H1 (cell line): ENCODE data around the gene CDC45. TPM values are rescaled to one million over a fixed set of nuclear protein-coding genes. Genes with fewer than 3 reads are reported as not detected.

Experiments
- CTCF ChIA-PET: fragments of 300-600 bp; sonication (Branson Sonifier 250); formaldehyde crosslinking; loops from one replicate; lab custom pipeline; 2021; ENCODE audit not compliant: partially characterized antibody; lab: Charles Lee
- POLR2A ChIA-PET: fragments of 300-600 bp; sonication (Branson Sonifier 250); formaldehyde crosslinking; loops from one replicate; lab custom pipeline; 2021; ENCODE audit warnings: inconsistent platforms; ENCODE audit not compliant: partially characterized antibody; lab: Charles Lee
- DNase-seq, 2 experiments: peaks; one replicate each; pipeline versions ENCODE4 v3.0.0 to v3.0.0-alpha.2; 2010 to 2022; ENCODE audit warnings: low spot score in 2 of 2, low read depth in 1 of 2, mixed read lengths in 1 of 2
- FAIRE-seq: peaks from 2 replicates; lab custom pipeline; 2011; peaks lifted over from hg19 to GRCh38; lab: Jason Lieb, UNC
- H2AFZ ChIP-seq: 2 replicates; pipeline ENCODE4 v1.8.1; 2012; ENCODE audit warnings: low read length, inconsistent platforms
- H2AK5ac ChIP-seq: 2 replicates; pipeline ENCODE4 v1.6.1; 2013; ENCODE audit warnings: low read depth, low read length
- H2BK120ac ChIP-seq: replicated peaks from 2 replicates; pipeline ENCODE3; 2013; ENCODE audit warnings: low read depth, low read length, inconsistent platforms
- H2BK12ac ChIP-seq: 2 replicates; pipeline ENCODE4 v1.6.1; 2013; ENCODE audit warnings: low read depth, low read length
- H2BK15ac ChIP-seq: 2 replicates; pipeline ENCODE4 v1.6.1; 2013; ENCODE audit warnings: low read length
- H2BK20ac ChIP-seq: 2 replicates; pipeline ENCODE4 v1.6.1; 2013; ENCODE audit warnings: low read length
- H2BK5ac ChIP-seq: 2 replicates; pipeline ENCODE4 v1.6.1; 2013; ENCODE audit warnings: low read depth, low read length
- H3K14ac ChIP-seq: 2 replicates; pipeline ENCODE4 v1.6.1; 2013; ENCODE audit warnings: inconsistent platforms; ENCODE audit not compliant: insufficient read length
- H3K18ac ChIP-seq: 2 replicates; pipeline ENCODE4 v1.6.1; 2013; ENCODE audit warnings: low read length; ENCODE audit errors: extremely low read depth
- H3K23ac ChIP-seq: 2 replicates; pipeline ENCODE4 v1.6.1; 2013; ENCODE audit warnings: inconsistent platforms; ENCODE audit not compliant: insufficient read length
- H3K23me2 ChIP-seq: 2 replicates; pipeline ENCODE4 v1.6.1; 2013; ENCODE audit warnings: low read depth, low read length
- H3K27ac ChIP-seq: 2 replicates; pipeline ENCODE4 v1.6.1; 2011; ENCODE audit warnings: low read depth, low read length, inconsistent platforms
- H3K27me3 ChIP-seq, 4 experiments: replicated peaks in 1 of 4; 1 replicate in 1 of 4; 2 replicates in 3 of 4; pipeline versions ENCODE4 v1.6.1 to v1.8.1; 2011 to 2013; ENCODE audit warnings: low read length in 3 of 4, mild to moderate bottlenecking in 3 of 4, inconsistent platforms in 2 of 4, mixed read lengths in 2 of 4, moderate library complexity in 1 of 4; ENCODE audit not compliant: control insufficient read depth in 3 of 4, insufficient read depth in 3 of 4; ENCODE audit errors: extremely low read depth in 1 of 4
- H3K36me3 ChIP-seq, 4 experiments: 2 replicates each; pipeline versions ENCODE4 v1.6.1 to v1.8.1; 2011 to 2013; ENCODE audit warnings: mild to moderate bottlenecking in 4 of 4, low read length in 3 of 4, moderate library complexity in 2 of 4, control low read depth in 1 of 4, inconsistent platforms in 1 of 4; ENCODE audit not compliant: insufficient read depth in 4 of 4, control insufficient read depth in 2 of 4
- H3K4ac ChIP-seq: replicated peaks from 2 replicates; pipeline ENCODE3; 2013; ENCODE audit warnings: low read length, low read depth, mixed read lengths, inconsistent platforms; ENCODE audit not compliant: insufficient read length
- H3K4me1 ChIP-seq, 4 experiments: replicated peaks in 1 of 4; 1 replicate in 1 of 4; 2 replicates in 3 of 4; pipeline versions ENCODE4 v1.6.1 to v1.8.1; 2011 to 2013; ENCODE audit warnings: low read length in 3 of 4, inconsistent platforms in 2 of 4, mixed read lengths in 1 of 4; ENCODE audit not compliant: insufficient read depth in 4 of 4, control insufficient read depth in 3 of 4
- H3K4me2 ChIP-seq, 2 experiments: 2 replicates each; pipeline versions ENCODE4 v1.6.1 to v1.8.1; 2011 to 2013; ENCODE audit warnings: low read depth in 2 of 2, low read length in 2 of 2, control low read depth in 1 of 2, inconsistent platforms in 1 of 2, mild to moderate bottlenecking in 1 of 2; ENCODE audit not compliant: insufficient read depth in 1 of 2
- H3K4me3 ChIP-seq, 4 experiments: fragments of 200-600, 300-600 bp in 1 of 4; sonication (generic), shearing (Covaris generic), sonication (Bioruptor Twin) in 1 of 4; 2 replicates each; pipeline versions ENCODE4 v1.5.1 to v1.8.1; 2011 to 2016; ENCODE audit warnings: low read length in 4 of 4, low read depth in 3 of 4, control low read depth in 2 of 4, inconsistent platforms in 2 of 4, mild to moderate bottlenecking in 2 of 4, mixed read lengths in 1 of 4, moderate library complexity in 1 of 4; ENCODE audit not compliant: insufficient read depth in 2 of 4; ENCODE audit errors: extremely low read depth in 1 of 4
- H3K56ac ChIP-seq: replicated peaks from 2 replicates; pipeline ENCODE3; 2013; ENCODE audit warnings: low read depth, mild to moderate bottlenecking, mixed read lengths, low read length, inconsistent platforms; ENCODE audit not compliant: insufficient read length
- H3K79me1 ChIP-seq: 2 replicates; pipeline ENCODE4 v1.6.1; 2013; ENCODE audit warnings: low read depth, low read length, control low read depth
- H3K79me2 ChIP-seq, 2 experiments: 2 replicates each; pipeline versions ENCODE4 v1.6.1 to v1.8.1; 2012 to 2013; ENCODE audit warnings: low read length in 2 of 2, mild to moderate bottlenecking in 2 of 2, inconsistent platforms in 1 of 2; ENCODE audit not compliant: insufficient read depth in 2 of 2, control insufficient read depth in 1 of 2
- H3K9ac ChIP-seq, 4 experiments: replicated peaks in 1 of 4; 1 replicate in 1 of 4; 2 replicates in 3 of 4; pipeline versions ENCODE4 v1.6.1 to v1.8.1; 2011 to 2013; ENCODE audit warnings: low read depth in 3 of 4, low read length in 3 of 4, control low read depth in 2 of 4, mild to moderate bottlenecking in 2 of 4, moderate library complexity in 2 of 4, inconsistent platforms in 1 of 4; ENCODE audit errors: extremely low read depth in 1 of 4
- H3K9me3 ChIP-seq, 2 experiments: 2 replicates each; pipeline versions ENCODE4 v1.6.1 to v1.8.1; 2012 to 2013; ENCODE audit warnings: mild to moderate bottlenecking in 2 of 2, moderate library complexity in 2 of 2, control low read depth in 1 of 2, inconsistent platforms in 1 of 2, low read depth in 1 of 2, low read length in 1 of 2, mixed read lengths in 1 of 2; ENCODE audit not compliant: insufficient read depth in 2 of 2
- H4K20me1 ChIP-seq, 2 experiments: replicated peaks in 1 of 2; 2 replicates each; pipeline versions ENCODE3 to v1.8.1; 2011 to 2013; ENCODE audit warnings: inconsistent platforms in 2 of 2, low read length in 2 of 2, mild to moderate bottlenecking in 1 of 2; ENCODE audit not compliant: insufficient read depth in 2 of 2, control insufficient read depth in 1 of 2
- H4K5ac ChIP-seq: 2 replicates; pipeline ENCODE4 v1.6.1; 2013; ENCODE audit warnings: low read length, low read depth, mixed read lengths, inconsistent platforms; ENCODE audit not compliant: insufficient read length
- H4K8ac ChIP-seq: 2 replicates; pipeline ENCODE4 v1.8.0; 2013; ENCODE audit warnings: mild to moderate bottlenecking, moderate library complexity, low read length, inconsistent platforms; ENCODE audit not compliant: insufficient read depth; ENCODE audit errors: extremely low read depth
- H4K91ac ChIP-seq: replicated peaks from 2 replicates; pipeline ENCODE3; 2013; ENCODE audit warnings: low read length, mixed read lengths, inconsistent platforms; ENCODE audit not compliant: insufficient read length
- BCL11A ChIP-seq, 2 experiments: IDR thresholded peaks; one replicate each; pipeline ENCODE4 v1.6.1; 2011; ENCODE audit warnings: low read depth in 2 of 2, low read length in 2 of 2, mild to moderate bottlenecking in 2 of 2
- BRCA1 ChIP-seq: IDR thresholded peaks from 2 replicates; pipeline ENCODE4 v1.6.1; 2012; ENCODE audit warnings: low read depth, low read length, improper control_type of control experiment
- CREB1 ChIP-seq: IDR thresholded peaks from 2 replicates; pipeline ENCODE4 v1.6.1; 2012; ENCODE audit warnings: inconsistent platforms
- CTCF ChIP-seq, 3 experiments: IDR thresholded peaks; 1 replicate in 2 of 3; 2 replicates in 1 of 3; pipeline versions ENCODE4 v1.5.1 to v1.6.1; 2011; ENCODE audit warnings: low read length in 3 of 3, mild to moderate bottlenecking in 3 of 3, inconsistent platforms in 2 of 3, low read depth in 1 of 3, moderate library complexity in 1 of 3; ENCODE audit not compliant: insufficient read depth in 1 of 3; ENCODE audit errors: control extremely low read depth in 1 of 3
- EGR1 ChIP-seq: IDR thresholded peaks from 2 replicates; pipeline ENCODE4 v1.6.1; 2011; ENCODE audit warnings: low read depth, low read length, borderline replicate concordance
- HDAC6 ChIP-seq: IDR thresholded peaks from one replicate; pipeline ENCODE4 v1.7.1; 2012; ENCODE audit warnings: low read depth, mild to moderate bottlenecking, inconsistent platforms, low read length, moderate library complexity
- JUND ChIP-seq: IDR thresholded peaks from 2 replicates; pipeline ENCODE4 v1.6.1; 2011; ENCODE audit warnings: mild to moderate bottlenecking, improper control_type of control experiment, low read length
- KDM5A ChIP-seq: fragments of 200-600 bp; IDR thresholded peaks from 2 replicates; pipeline ENCODE4 v1.7.1; 2012; ENCODE audit warnings: mild to moderate bottlenecking, low read length, inconsistent platforms, mixed read lengths
- MAFK ChIP-seq: IDR thresholded peaks from 2 replicates; pipeline ENCODE4 v1.6.1; 2012; ENCODE audit warnings: low read depth, mild to moderate bottlenecking, improper control_type of control experiment, low read length
- POU5F1 ChIP-seq: IDR thresholded peaks from 2 replicates; pipeline ENCODE4 v1.6.1; 2011; ENCODE audit warnings: low read depth, mild to moderate bottlenecking, low read length, moderate library complexity
- TBP ChIP-seq: IDR thresholded peaks from 2 replicates; pipeline ENCODE4 v1.6.1; 2011; ENCODE audit warnings: low read depth, low read length, improper control_type of control experiment
- WGBS, 2 experiments: shearing (Covaris generic) in 1 of 2; methylation state at CpG; one replicate each; pipeline versions ENCODE4 v1.1.6 to v1.1.7; 2013 to 2015; ENCODE audit warnings: low lambda C conversion rate in 2 of 2, mixed read lengths in 2 of 2, inconsistent platforms in 1 of 2, low coverage in 1 of 2, missing lambda C conversion rate in 1 of 2; ENCODE audit not compliant: insufficient replicate concordance in 2 of 2, insufficient coverage in 1 of 2, insufficient read length in 1 of 2; ENCODE audit errors: extremely low coverage in 1 of 2, missing lambda C conversion rate in 1 of 2; 5-methylcytosine and 5-hydroxymethylcytosine counted together
- polyA plus RNA-seq, 7 experiments: library from polyadenylated mRNA; depleted of rRNA in 3 of 7; stranded (reverse) in 5 of 7; unstranded in 2 of 7; fragments of >200 nt in 5 of 7; fragments of 200-250 nt in 2 of 7; gene quantifications; 1 replicate in 5 of 7; 2 replicates in 1 of 7; 4 replicates in 1 of 7; pipeline versions ENCODE4 v1.2.1 to v1.2.3, GENCODE V29; 2011 to 2013; ENCODE audit warnings: missing spikeins in 2 of 7, mixed read lengths in 2 of 7
- total RNA-seq: library from RNA; stranded (reverse); fragmentation: NEBNext Ultra II Directional; extraction: Animal tissue kit (Norgen Biotek cat#: 25700); gene quantifications from 2 replicates; pipeline ENCODE4 v1.2.1, GENCODE V29; 2021
- TF ChIP-seq, protein P1 (sequence below): IDR thresholded peaks from 2 replicates; pipeline ENCODE4 v1.6.1; 2012; ENCODE audit warnings: inconsistent platforms

CDC45 gene
- total and polyA plus RNA-seq, 2 of the 8 experiments (the other 6 are each of a cell fraction or from before 2014, with no cell fraction given) = 31.9 to 37.7 TPM

DNA sequence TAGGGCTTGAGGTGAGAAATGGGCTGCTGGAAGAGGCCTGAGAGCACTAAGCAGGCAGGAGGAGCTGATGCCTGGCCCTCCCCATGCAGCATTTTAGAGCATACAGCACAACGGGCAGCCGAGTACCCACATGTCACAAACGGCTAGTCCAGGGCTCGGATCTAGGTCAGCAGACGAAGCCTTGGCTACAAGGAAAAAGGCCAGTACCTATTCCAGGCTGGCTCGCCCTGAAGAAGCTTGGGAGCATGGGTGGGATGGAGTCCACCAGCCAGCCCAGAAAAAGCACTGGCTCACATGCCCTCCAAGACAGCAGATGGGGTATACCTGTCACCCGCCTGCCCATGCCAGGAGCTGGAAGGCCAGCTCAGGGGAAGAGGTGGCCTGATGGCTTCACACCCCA lies 10.3 kb upstream of the CDC45 start:
- Histone ChIP-seq H3K18ac (no peak overlapping the region), H4K91ac (no peak overlapping the region), H2BK120ac (no peak overlapping the region), H3K23me2 (no peaks in the 10 kb centered on the region), H3K36me3 (peaks cover 30 to 66% (median 56%) of the 10 kb centered on the region in 4 experiments), H2BK20ac (no peak overlapping the region), H3K9me3 (no peaks in the 10 kb centered on the region), H3K56ac (no peak overlapping the region), H3K9ac (no peak overlapping the region), H3K23ac (no peak overlapping the region), H3K27ac (no peak overlapping the region), H3K79me1 (peaks cover 2% of the 10 kb centered on the region; the same call in 1 of the 2 replicates), H2AFZ (no peak overlapping the region), H3K27me3 (no peaks in the 10 kb centered on the region), H2BK12ac (no peak overlapping the region), H3K14ac (no peak overlapping the region), H3K4me1 (no peaks in the 10 kb centered on the region), H4K8ac (no peak overlapping the region), H3K4ac (no peak overlapping the region), H4K5ac (no peak overlapping the region), H3K4me3 (no peak overlapping the region), H2BK5ac (no peak overlapping the region; the same call in 1 of the 2 replicates), H2AK5ac (no peak overlapping the region), H4K20me1 (peaks cover 4 to 25% of the 10 kb centered on the region in 2 experiments), H3K4me2 (no peak overlapping the region), H2BK15ac (no peak overlapping the region), H3K79me2 (0 out of 4 replicates have a peak, but pooled peaks cover 0 to 2% of the 10 kb centered on the region in 2 experiments)
- POLR2A ChIA-PET = interaction anchor here (0.8 to 1.5 kb wide), 3 partner anchors 9 to 19 kb away, joined by 3 read pairs; no protein-coding TSS in a partner anchor
- FAIRE-seq (no peak), DNase-seq (no peak)
- 90% methylated on average over 7 of the region's 7 CpGs; no CpG with 5 or more reads in 1 of the 2 experiments for WGBS, 2 experiments
- CTCF ChIA-PET = interaction anchor here (1.0 kb wide), 2 partner anchors 38 to 72 kb away, joined by 3 read pairs; no protein-coding TSS in a partner anchor
- TF ChIP-seq POU5F1 (no peak), JUND (no peak), BCL11A (IDR thresholded peaks at IDR 0.05; ENCODE audit: low read depth in 2 of 2, low read length in 2 of 2) (no peak), BRCA1 (no peak), EGR1 (no peak), HDAC6 (no peak), KDM5A (no peak), CREB1 (no peak), MAFK (no peak), CTCF (IDR thresholded peaks at IDR 0.05; ENCODE audit: control extremely low read depth in 1 of 3, insufficient read depth in 1 of 3, low read depth in 1 of 3, low read length in 3 of 3) (no peak), TBP (no peak)
- TF ChIP-seq, protein P1, sequence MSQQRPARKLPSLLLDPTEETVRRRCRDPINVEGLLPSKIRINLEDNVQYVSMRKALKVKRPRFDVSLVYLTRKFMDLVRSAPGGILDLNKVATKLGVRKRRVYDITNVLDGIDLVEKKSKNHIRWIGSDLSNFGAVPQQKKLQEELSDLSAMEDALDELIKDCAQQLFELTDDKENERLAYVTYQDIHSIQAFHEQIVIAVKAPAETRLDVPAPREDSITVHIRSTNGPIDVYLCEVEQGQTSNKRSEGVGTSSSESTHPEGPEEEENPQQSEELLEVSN = no peak
